ENCODE measurements around the gene MTRF1L. TPM values are rescaled to one million over a fixed set of nuclear protein-coding genes. Genes with fewer than 3 reads are reported as not detected.

MTRF1L gene
- total RNA-seq, 1 donor from 2014 or later: 9.7 TPM

DNA sequence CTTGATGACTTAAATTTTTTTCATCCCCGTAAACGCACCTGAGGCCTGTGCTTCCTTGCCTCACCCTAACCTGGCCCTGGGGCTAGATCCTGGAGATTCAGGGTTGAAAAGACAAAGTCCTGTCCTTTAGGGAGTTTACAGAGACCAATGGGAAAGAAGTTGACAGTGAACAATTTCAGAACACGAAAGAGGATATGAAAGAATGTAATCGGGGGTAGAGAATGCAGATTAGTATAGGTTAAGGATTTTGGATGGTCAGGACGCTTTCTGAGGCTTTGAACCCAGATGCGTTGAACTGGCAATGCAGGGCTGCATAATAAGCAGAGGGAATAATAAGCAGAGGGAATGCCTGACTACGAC is 18.0 kb downstream of the MTRF1L start:
- FAIRE-seq (no peak), DNase-seq (ENCODE audit: low read depth) (no peak)
- H3K27me3 ChIP-seq (ENCODE audit: control insufficient read depth, insufficient read depth, low read length): no peaks in the 10 kb centered on the region
- H3K36me3 ChIP-seq (ENCODE audit: control insufficient read depth, insufficient read depth, low read length): no peaks in the 10 kb centered on the region
- TF ChIP-seq, protein P1, sequence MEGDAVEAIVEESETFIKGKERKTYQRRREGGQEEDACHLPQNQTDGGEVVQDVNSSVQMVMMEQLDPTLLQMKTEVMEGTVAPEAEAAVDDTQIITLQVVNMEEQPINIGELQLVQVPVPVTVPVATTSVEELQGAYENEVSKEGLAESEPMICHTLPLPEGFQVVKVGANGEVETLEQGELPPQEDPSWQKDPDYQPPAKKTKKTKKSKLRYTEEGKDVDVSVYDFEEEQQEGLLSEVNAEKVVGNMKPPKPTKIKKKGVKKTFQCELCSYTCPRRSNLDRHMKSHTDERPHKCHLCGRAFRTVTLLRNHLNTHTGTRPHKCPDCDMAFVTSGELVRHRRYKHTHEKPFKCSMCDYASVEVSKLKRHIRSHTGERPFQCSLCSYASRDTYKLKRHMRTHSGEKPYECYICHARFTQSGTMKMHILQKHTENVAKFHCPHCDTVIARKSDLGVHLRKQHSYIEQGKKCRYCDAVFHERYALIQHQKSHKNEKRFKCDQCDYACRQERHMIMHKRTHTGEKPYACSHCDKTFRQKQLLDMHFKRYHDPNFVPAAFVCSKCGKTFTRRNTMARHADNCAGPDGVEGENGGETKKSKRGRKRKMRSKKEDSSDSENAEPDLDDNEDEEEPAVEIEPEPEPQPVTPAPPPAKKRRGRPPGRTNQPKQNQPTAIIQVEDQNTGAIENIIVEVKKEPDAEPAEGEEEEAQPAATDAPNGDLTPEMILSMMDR (IDR thresholded peaks at IDR 0.05; ENCODE audit: insufficient read depth, low read length, severe bottlenecking): no peak
- no peak overlapping the region for H3K4me3 ChIP-seq (ENCODE audit: low read depth, low read length)

DNA sequence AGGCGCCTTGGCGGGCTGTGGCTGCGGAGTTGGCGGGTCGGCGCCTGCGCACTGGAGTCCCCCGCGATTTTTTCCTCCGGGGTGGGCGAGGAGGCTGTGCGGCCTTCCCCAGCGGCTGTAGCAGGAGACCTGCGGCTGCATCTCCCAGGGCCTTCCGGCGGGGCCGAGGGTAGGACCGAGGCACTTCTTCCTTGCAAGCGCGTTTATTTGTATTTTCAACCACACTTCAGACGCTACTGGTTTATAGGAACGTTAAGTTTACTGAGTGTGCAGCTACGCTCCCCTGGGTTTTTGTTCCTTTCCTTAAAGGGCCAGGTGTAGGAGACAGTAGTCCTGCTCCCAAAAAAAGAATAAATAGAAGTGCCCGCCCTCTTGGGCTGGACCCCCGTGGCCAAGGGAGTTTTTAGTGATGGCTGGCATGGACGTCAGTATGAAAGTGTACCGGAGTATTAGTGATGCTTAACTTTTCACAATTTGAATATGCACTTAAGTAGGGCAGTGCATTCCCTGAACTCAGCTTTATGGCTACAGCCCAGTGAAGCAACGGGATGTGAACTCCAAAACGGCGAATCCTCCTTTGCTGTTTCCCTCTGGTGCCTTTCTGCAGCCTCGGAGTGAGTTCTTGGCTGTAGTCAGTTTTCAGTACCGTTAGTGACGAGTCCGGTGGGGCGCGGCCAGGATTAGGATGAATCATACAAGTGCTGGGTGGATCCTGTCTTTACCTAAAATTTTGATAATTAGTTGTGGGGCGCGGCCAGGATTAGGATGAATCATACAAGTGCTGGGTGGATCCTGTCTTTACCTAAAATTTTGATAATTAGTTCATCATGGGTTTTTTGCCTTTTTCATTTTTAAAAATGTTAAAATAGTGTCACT is 18.6 kb downstream of the MTRF1L start:
- Histone ChIP-seq H3K4me3 (ENCODE audit: low read depth, low read length) (peak overlapping the region; percentile 82), H3K36me3 (ENCODE audit: control insufficient read depth, insufficient read depth, low read length) (no peaks in the 10 kb centered on the region), H3K27me3 (ENCODE audit: control insufficient read depth, insufficient read depth, low read length) (no peaks in the 10 kb centered on the region)
- no peak for FAIRE-seq
- TF ChIP-seq, protein P1 (IDR thresholded peaks at IDR 0.05; ENCODE audit: insufficient read depth, low read length, severe bottlenecking): no peak
- peak; percentile 78 for DNase-seq (ENCODE audit: low read depth)

DNA sequence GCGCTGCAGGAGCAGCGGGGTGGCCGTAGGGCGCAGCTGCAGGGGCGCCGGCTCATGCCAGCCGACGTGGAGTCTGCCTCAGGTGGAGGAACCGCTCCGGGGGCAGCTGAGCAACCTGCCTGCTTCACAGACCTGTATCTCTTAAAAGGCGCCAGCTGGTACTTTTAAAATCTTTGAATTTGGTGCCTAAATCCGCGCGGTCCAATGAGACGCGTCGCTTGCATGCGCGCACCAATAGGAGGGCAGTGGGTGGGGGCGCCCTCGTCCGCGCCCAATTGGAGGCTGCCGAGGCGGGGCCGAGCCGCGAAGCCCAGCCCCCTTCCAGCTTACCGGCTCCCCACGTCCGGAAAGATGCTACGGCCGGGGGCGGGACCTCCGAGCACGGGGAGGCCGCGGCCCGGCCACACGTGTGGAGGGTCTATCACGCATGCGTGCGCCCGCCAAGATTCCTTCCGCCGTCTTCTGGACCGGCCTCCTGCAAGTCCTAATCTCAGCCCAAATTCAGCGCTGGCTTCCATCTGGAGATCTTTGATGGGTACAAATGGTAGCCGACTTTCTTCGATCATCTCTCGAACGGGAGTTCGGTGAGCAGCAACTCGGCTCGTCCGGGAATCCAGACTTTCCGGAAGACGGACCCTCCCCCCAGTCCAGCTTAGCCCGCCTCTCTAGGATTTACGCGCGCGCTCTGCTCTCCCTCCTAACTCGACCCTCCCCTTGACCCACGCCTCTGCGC is 19.4 kb downstream of the MTRF1L start, which contains the start of gene FBXO5:
FBXO5 (minus strand) TSS at position 138 of the 733 bp plus-strand sequence; CDS start at position 56, 82 bp downstream.
- Histone ChIP-seq H3K4me3 (ENCODE audit: low read depth, low read length) (peak within 1 kb of the TSS; percentile 82), H3K36me3 (ENCODE audit: control insufficient read depth, insufficient read depth, low read length) (no peaks in the 10 kb centered on the region), H3K27me3 (ENCODE audit: control insufficient read depth, insufficient read depth, low read length) (no peaks in the 10 kb centered on the region)
- peak; percentile 90 for DNase-seq (ENCODE audit: low read depth)
- TF ChIP-seq, protein P1 (IDR thresholded peaks at IDR 0.05; ENCODE audit: insufficient read depth, low read length, severe bottlenecking): no peak
- no peak for FAIRE-seq

DNA sequence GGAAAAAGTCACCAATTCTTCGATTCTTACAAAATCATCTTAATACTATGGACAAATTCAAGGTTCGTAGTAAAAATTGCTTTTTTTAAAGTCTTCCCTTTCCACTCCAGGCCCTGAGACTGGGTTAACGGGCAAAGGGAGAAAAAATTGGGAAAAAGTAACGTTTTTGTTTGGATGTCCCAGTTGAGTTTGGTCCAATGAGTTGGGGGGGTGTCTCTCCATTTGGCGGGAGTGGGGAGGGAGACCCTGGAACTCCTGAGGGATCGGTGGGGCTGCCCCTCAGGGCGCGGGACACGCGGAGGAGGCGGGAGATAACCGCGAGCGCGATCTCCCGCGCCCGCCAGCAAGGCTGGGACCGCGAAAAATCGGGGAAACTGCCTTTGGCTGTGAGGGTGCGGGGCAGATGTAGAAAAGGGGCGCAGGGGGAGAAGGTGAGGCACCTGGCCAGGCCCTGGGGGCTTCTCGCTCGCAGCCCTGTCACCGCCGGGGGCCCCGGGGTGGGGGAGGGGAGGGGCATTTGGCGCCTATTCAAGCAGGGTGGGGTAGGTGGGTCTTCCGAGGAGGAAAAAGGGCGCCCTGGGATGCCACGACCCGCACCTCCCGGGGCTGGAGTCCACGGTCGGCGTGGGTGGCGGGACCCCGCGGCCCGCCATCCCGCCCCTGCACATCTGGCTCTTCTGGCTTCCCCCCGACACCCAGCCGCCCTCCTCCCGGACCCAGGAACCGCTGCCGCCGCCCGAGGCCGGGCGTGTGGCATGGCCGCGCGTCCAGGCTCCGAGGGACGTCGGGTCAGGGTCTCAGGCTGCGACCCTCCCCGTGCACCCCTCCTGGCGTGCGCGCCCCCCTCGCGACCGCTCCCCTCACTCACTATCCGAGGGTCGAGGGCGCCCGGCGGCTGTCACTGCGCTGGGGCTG is 20.3 kb downstream of the MTRF1L start:
- FAIRE-seq (no peak), DNase-seq (ENCODE audit: low read depth) (no peak)
- H3K4me3 ChIP-seq (ENCODE audit: low read depth, low read length): peak overlapping the region; percentile 82
- TF ChIP-seq, protein P1 (IDR thresholded peaks at IDR 0.05; ENCODE audit: insufficient read depth, low read length, severe bottlenecking): no peak
- no peaks in the 10 kb centered on the region for H3K36me3 ChIP-seq (ENCODE audit: control insufficient read depth, insufficient read depth, low read length)
- H3K27me3 ChIP-seq (ENCODE audit: control insufficient read depth, insufficient read depth, low read length): no peaks in the 10 kb centered on the region

DNA sequence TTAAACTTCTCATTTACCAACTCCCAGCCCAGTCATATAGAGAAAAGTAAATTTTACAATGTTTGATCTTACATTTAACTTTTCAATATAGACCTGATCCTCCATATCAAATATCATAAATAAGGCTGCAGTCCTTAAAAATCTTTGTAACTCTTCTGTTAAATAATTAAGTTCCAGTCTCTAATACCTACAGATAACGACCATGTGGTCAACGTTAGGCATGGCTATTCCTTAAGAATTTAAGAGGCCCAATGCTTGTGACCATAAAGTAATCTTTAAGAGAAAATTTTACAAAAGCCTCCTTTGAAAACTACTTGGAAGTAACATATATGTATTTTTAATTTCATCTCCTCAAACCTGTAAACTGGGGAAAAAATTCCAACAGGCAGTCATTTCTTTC is 21.3 kb downstream of the MTRF1L start:
- FAIRE-seq (no peak), DNase-seq (ENCODE audit: low read depth) (no peak)
- Histone ChIP-seq H3K27me3 (ENCODE audit: control insufficient read depth, insufficient read depth, low read length) (no peaks in the 10 kb centered on the region), H3K36me3 (ENCODE audit: control insufficient read depth, insufficient read depth, low read length) (no peaks in the 10 kb centered on the region), H3K4me3 (ENCODE audit: low read depth, low read length) (no peak overlapping the region)
- TF ChIP-seq, protein P1 (IDR thresholded peaks at IDR 0.05; ENCODE audit: insufficient read depth, low read length, severe bottlenecking): no peak

Data from bronchial epithelial cell (primary cell).